Fibroblast of villous mesenchyme (primary cell): ENCODE results near the gene MCTP1. TPM values are rescaled to one million over a fixed set of nuclear protein-coding genes. Genes with fewer than 3 reads are reported as not detected.
A peak's percentile ranks its signal among the peaks of the same experiment; 100 is the strongest.

Experiments used
- DNase-seq: peaks from one replicate; pipeline ENCODE4 v3.0.0-alpha.2; 2010; ENCODE audit warnings: low read depth
- H3K4me3 ChIP-seq: 2 replicates; pipeline ENCODE4 v1.5.1; 2011; ENCODE audit warnings: low read depth, mild to moderate bottlenecking, low read length
- total RNA-seq: library from RNA; depleted of rRNA; stranded (reverse); fragments of >200 nt; gene quantifications from 2 replicates; pipeline ENCODE4 v1.2.3, GENCODE V29; 2012
- TF ChIP-seq, protein P1 (sequence below): IDR thresholded peaks from 2 replicates; pipeline ENCODE4 v1.5.1; 2012; ENCODE audit warnings: low read depth, mild to moderate bottlenecking, low read length; ENCODE audit not compliant: insufficient read depth

The MCTP1 gene
- total RNA-seq, 1 donor, result 14.7 TPM

DNA sequence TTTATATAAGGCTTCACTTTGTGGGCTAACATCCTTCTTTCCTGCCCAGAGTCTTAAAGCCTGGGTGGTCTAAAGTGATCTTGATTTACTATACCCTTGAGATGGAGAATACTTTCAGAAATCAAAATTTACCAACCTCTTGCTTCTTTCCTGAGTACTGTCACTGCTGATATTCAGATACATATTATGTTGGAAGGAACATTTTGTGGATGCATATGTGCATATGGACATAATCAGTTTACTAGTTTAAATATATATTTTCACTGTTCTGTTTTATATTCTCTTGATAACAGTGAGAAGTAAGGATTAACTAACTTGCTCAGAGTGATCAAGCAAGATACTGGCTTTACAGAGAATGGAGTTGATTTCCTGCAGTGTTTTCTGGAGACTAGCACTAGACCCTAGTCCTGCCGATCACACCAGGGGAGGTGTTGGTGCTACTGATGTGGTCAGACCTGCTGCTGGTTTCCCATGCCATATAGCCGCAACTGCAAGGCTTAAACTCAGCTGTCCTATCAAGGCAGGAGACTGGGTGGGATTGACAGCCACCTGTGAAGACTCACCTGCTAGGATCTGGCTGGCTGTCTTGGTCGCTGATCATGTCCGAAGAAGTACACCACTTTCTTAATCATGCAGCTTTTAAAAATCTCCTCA, 608.8 kb downstream of the MCTP1 start:
- TF ChIP-seq, protein P1, sequence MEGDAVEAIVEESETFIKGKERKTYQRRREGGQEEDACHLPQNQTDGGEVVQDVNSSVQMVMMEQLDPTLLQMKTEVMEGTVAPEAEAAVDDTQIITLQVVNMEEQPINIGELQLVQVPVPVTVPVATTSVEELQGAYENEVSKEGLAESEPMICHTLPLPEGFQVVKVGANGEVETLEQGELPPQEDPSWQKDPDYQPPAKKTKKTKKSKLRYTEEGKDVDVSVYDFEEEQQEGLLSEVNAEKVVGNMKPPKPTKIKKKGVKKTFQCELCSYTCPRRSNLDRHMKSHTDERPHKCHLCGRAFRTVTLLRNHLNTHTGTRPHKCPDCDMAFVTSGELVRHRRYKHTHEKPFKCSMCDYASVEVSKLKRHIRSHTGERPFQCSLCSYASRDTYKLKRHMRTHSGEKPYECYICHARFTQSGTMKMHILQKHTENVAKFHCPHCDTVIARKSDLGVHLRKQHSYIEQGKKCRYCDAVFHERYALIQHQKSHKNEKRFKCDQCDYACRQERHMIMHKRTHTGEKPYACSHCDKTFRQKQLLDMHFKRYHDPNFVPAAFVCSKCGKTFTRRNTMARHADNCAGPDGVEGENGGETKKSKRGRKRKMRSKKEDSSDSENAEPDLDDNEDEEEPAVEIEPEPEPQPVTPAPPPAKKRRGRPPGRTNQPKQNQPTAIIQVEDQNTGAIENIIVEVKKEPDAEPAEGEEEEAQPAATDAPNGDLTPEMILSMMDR, result no peak
- no peak overlapping the region for H3K4me3 ChIP-seq
- DNase-seq, result no peak

- TF ChIP-seq, protein P1, result no peak
- peak; percentile 7 for DNase-seq
- no peak overlapping the region for H3K4me3 ChIP-seq
Observed at GRCh38 chr5:94674490-94675382, 610.2 kb downstream of the MCTP1 start.

- peak; percentile 9 for DNase-seq
- no peak overlapping the region for H3K4me3 ChIP-seq
- TF ChIP-seq, protein P1, result no peak
Observed at GRCh38 chr5:94672746-94673145, 612.1 kb downstream of the MCTP1 start.

DNA sequence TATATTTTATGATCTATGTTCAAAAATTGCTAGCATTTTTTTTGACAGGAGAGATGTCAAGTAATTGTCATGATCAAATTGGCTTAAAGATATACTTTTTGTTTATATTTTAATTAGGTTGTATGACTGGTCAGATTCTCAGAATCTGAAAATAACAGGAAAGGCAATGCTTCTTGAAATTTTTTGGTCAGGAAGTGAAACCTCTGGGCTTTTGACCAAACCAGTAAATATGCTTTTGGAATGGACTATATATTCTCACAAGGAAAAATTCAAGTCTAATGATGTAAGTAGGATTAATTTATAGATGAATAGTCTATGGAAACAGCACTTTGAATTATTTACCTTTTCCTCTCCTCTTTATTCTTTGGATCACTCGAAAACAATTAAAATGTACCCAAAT, 614.2 kb downstream of the MCTP1 start:
- no peak for DNase-seq
- TF ChIP-seq, protein P1, result no peak
- H3K4me3 ChIP-seq, result no peak overlapping the region

DNA sequence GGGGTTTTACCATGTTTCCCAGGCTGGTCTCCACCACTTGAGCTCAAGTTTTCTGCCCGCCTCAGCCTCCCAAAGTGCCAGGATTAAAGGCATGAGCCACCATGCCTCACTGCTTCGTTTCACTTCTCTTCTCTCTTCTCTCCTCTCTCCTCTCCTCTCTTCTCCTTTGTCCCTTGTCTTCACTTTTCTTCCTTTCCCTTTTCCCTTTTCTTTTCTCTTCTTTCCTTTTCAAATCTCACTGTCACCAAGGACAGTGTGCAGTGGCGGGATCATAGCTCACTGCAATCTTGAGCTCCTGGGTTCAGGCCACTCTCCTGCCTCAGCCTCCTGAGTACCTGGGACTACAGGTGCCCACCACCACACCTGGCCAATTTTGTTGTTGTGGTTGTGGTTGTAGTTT, 617.0 kb downstream of the MCTP1 start:
- TF ChIP-seq, protein P1, result no peak
- no peak for DNase-seq
- no peak overlapping the region for H3K4me3 ChIP-seq

DNA sequence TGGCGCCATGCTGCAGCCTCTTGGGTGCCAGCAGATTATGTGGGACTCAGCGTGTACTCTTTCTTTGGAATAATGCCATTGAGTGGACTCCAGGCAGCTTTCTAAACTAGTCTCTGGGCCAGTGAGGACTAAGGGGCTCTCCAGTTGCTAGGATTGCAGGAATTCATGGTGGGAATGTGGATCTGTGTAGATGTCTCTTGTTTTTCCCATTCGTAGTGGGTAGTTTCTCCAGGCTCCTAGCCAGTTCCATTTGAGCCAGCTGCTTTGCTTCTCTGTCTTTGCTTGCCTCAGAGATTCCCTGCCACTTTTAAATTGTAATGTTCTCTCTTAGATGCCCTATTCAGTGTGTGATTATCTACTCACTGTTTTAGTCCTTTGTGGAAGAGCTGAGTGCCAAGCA, 623.8 kb downstream of the MCTP1 start:
- TF ChIP-seq, protein P1, result no peak
- H3K4me3 ChIP-seq, result no peak overlapping the region
- no peak for DNase-seq

GRCh38 chr5:94660506-94660905, 624.4 kb downstream of the MCTP1 start:
- no peak for DNase-seq
- TF ChIP-seq, protein P1, result no peak
- no peak overlapping the region for H3K4me3 ChIP-seq
